ENCODE results near the gene KLHDC10. TPM values are rescaled to one million over a fixed set of nuclear protein-coding genes. Genes with fewer than 3 reads are reported as not detected.

KLHDC10 gene
- total and polyA plus RNA-seq, 2 experiments from 2014 or later: 5.5 to 14.7 TPM

DNA sequence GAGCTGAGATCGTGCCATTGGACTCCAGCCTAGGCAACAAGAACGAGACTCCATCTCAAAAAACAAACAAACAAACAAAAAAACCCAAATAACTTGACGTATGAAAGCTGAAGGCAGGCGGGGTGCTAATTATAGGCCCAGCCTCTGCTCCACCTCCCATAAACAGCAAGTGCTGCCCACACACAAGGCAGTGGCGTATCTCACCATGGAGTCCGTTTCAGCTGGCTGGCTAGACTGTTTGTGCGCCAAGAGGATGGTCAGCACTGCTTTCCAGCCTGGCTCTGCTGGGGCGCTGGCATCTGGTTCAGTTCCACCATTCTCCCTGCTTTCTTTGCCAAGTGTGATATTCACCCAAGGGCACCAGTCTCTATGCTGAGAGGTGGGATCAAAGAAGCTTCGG, 48.2 kb upstream of the KLHDC10 start:
- no peak overlapping the region for H2AFZ ChIP-seq
- no peaks in the 10 kb centered on the region for H3K27me3 Mint-ChIP-seq (ENCODE audit: insufficient read depth, low read depth, poor library complexity)
- H3F3A ChIP-seq (replicated peaks; ENCODE audit: low read depth): 0 out of 2 replicates have a peak, but pooled peaks cover 4% of the 10 kb centered on the region
- H3K27me3 ChIP-seq (ENCODE audit: insufficient read depth): no peaks in the 10 kb centered on the region
- no peak overlapping the region for H3K4me3 ChIP-seq
- H3K9me2 ChIP-seq (ENCODE audit: insufficient read depth): no peaks in the 10 kb centered on the region
- no peak overlapping the region for H3K4me3 Mint-ChIP-seq
- H3K9me3 Mint-ChIP-seq: no peaks in the 10 kb centered on the region
- H3K36me3 ChIP-seq (ENCODE audit: insufficient read depth): peaks cover 69% of the 10 kb centered on the region
- ATAC-seq (no peak), DNase-seq (ENCODE audit: low spot score) (no peak)
- H3K79me2 ChIP-seq (replicated peaks; ENCODE audit: insufficient read depth): no peaks in the 10 kb centered on the region
- H4K20me1 ChIP-seq (replicated peaks; ENCODE audit: insufficient read depth): no peaks in the 10 kb centered on the region
- no peak overlapping the region for H3K27ac Mint-ChIP-seq
- no peaks in the 10 kb centered on the region for H3K4me1 ChIP-seq (ENCODE audit: insufficient read depth)
- H3K27ac ChIP-seq (ENCODE audit: low read depth): no peak overlapping the region
- H3K4me2 ChIP-seq: no peak overlapping the region
- TF ChIP-seq, protein P1, sequence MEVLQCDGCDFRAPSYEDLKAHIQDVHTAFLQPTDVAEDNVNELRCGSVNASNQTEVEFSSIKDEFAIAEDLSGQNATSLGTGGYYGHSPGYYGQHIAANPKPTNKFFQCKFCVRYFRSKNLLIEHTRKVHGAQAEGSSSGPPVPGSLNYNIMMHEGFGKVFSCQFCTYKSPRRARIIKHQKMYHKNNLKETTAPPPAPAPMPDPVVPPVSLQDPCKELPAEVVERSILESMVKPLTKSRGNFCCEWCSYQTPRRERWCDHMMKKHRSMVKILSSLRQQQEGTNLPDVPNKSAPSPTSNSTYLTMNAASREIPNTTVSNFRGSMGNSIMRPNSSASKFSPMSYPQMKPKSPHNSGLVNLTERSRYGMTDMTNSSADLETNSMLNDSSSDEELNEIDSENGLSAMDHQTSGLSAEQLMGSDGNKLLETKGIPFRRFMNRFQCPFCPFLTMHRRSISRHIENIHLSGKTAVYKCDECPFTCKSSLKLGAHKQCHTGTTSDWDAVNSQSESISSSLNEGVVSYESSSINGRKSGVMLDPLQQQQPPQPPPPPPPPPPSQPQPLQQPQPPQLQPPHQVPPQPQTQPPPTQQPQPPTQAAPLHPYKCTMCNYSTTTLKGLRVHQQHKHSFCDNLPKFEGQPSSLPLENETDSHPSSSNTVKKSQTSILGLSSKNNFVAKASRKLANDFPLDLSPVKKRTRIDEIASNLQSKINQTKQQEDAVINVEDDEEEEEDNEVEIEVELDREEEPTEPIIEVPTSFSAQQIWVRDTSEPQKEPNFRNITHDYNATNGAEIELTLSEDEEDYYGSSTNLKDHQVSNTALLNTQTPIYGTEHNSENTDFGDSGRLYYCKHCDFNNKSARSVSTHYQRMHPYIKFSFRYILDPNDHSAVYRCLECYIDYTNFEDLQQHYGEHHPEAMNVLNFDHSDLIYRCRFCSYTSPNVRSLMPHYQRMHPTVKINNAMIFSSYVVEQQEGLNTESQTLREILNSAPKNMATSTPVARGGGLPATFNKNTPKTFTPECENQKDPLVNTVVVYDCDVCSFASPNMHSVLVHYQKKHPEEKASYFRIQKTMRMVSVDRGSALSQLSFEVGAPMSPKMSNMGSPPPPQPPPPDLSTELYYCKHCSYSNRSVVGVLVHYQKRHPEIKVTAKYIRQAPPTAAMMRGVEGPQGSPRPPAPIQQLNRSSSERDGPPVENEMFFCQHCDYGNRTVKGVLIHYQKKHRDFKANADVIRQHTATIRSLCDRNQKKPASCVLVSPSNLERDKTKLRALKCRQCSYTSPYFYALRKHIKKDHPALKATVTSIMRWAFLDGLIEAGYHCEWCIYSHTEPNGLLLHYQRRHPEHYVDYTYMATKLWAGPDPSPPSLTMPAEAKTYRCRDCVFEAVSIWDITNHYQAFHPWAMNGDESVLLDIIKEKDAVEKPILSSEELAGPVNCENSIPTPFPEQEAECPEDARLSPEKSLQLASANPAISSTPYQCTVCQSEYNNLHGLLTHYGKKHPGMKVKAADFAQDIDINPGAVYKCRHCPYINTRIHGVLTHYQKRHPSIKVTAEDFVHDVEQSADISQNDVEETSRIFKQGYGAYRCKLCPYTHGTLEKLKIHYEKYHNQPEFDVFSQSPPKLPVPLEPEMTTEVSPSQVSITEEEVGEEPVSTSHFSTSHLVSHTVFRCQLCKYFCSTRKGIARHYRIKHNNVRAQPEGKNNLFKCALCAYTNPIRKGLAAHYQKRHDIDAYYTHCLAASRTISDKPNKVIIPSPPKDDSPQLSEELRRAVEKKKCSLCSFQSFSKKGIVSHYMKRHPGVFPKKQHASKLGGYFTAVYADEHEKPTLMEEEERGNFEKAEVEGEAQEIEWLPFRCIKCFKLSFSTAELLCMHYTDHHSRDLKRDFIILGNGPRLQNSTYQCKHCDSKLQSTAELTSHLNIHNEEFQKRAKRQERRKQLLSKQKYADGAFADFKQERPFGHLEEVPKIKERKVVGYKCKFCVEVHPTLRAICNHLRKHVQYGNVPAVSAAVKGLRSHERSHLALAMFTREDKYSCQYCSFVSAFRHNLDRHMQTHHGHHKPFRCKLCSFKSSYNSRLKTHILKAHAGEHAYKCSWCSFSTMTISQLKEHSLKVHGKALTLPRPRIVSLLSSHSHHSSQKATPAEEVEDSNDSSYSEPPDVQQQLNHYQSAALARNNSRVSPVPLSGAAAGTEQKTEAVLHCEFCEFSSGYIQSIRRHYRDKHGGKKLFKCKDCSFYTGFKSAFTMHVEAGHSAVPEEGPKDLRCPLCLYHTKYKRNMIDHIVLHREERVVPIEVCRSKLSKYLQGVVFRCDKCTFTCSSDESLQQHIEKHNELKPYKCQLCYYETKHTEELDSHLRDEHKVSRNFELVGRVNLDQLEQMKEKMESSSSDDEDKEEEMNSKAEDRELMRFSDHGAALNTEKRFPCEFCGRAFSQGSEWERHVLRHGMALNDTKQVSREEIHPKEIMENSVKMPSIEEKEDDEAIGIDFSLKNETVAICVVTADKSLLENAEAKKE (CRISPR knock-in tag; IDR thresholded peaks at IDR 0.05): no peak
- TF ChIP-seq ZNF331 (CRISPR knock-in tag; IDR thresholded peaks at IDR 0.05; ENCODE audit: low read depth) (no peak), ZNF114 (CRISPR knock-in tag; IDR thresholded peaks at IDR 0.05) (no peak), CREB1 (CRISPR knock-in tag; IDR thresholded peaks at IDR 0.05; ENCODE audit: low read depth) (no peak)
- TF ChIP-seq, protein P2, sequence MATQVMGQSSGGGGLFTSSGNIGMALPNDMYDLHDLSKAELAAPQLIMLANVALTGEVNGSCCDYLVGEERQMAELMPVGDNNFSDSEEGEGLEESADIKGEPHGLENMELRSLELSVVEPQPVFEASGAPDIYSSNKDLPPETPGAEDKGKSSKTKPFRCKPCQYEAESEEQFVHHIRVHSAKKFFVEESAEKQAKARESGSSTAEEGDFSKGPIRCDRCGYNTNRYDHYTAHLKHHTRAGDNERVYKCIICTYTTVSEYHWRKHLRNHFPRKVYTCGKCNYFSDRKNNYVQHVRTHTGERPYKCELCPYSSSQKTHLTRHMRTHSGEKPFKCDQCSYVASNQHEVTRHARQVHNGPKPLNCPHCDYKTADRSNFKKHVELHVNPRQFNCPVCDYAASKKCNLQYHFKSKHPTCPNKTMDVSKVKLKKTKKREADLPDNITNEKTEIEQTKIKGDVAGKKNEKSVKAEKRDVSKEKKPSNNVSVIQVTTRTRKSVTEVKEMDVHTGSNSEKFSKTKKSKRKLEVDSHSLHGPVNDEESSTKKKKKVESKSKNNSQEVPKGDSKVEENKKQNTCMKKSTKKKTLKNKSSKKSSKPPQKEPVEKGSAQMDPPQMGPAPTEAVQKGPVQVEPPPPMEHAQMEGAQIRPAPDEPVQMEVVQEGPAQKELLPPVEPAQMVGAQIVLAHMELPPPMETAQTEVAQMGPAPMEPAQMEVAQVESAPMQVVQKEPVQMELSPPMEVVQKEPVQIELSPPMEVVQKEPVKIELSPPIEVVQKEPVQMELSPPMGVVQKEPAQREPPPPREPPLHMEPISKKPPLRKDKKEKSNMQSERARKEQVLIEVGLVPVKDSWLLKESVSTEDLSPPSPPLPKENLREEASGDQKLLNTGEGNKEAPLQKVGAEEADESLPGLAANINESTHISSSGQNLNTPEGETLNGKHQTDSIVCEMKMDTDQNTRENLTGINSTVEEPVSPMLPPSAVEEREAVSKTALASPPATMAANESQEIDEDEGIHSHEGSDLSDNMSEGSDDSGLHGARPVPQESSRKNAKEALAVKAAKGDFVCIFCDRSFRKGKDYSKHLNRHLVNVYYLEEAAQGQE (IDR thresholded peaks at IDR 0.05; ENCODE audit: unreplicated experiment): no peak
- H3K4me1 Mint-ChIP-seq: no peaks in the 10 kb centered on the region; the same call in 2 of the 3 replicates
- peaks cover 89% of the 10 kb centered on the region for H3K36me3 Mint-ChIP-seq (ENCODE audit: low read depth)
